Prostate gland (tissue), 2 donors: Measurements from ENCODE around the gene HCFC1. TPM values are rescaled to one million over a fixed set of nuclear protein-coding genes. Genes with fewer than 3 reads are reported as not detected.

Source experiments
- DNase-seq: peaks from one replicate; pipeline ENCODE4 v3.0.0-alpha.2; 2019; ENCODE audit warnings: low spot score
- H3K27ac ChIP-seq, 2 donors: fragments of 200-600 bp; sonication (generic); 2 replicates each; pipeline ENCODE4 v1.5.1; 2017 to 2019
- H3K27me3 ChIP-seq: fragments of 200-600 bp; sonication (generic); replicated peaks from 2 replicates; pipeline ENCODE4 v1.5.1; 2019; ENCODE audit not compliant: insufficient read depth
- H3K36me3 ChIP-seq, 2 donors: fragments of 200-600 bp; sonication (generic); 1 replicate in 1 of 2; 2 replicates in 1 of 2; pipeline versions ENCODE4 v1.5.1 to v1.8.1; 2017 to 2019
- H3K4me1 ChIP-seq: fragments of 200-600 bp; sonication (generic); replicated peaks from 2 replicates; pipeline ENCODE4 v1.5.1; 2019
- H3K4me3 ChIP-seq, 2 donors: fragments of 200-600 bp; sonication (generic); 2 replicates each; pipeline ENCODE4 v1.5.1; 2017 to 2019
- H3K9me3 ChIP-seq: fragments of 200-600 bp; sonication (generic); 2 replicates; pipeline ENCODE4 v1.5.1; 2017
- CTCF ChIP-seq, 4 experiments: fragments of 200-600 bp in 2 of 4; fragments of 450-650 bp in 2 of 4; sonication (generic) in 2 of 4; IDR thresholded peaks; 1 replicate in 3 of 4; 2 replicates in 1 of 4; pipeline ENCODE4 v1.5.1; 2016 to 2019; ENCODE audit warnings: antibody characterized with exemption in 4 of 4, mild to moderate bottlenecking in 2 of 4, moderate library complexity in 2 of 4
- POLR2A ChIP-seq: fragments of 450-650 bp; IDR thresholded peaks from one replicate; pipeline ENCODE4 v1.6.1; 2016; ENCODE audit warnings: antibody characterized with exemption, mild to moderate bottlenecking
- POLR2AphosphoS5 ChIP-seq: sonication (generic); formaldehyde crosslinking; IDR thresholded peaks from one replicate; pipeline ENCODE4 v1.6.1; 2017; ENCODE audit warnings: antibody characterized with exemption
- WGBS: methylation state at CpG from one replicate; pipeline ENCODE4 v1.1.5; 2018; 5-methylcytosine and 5-hydroxymethylcytosine counted together
- intact Hi-C: fragments of 100-400 bp; cut with DNase I; formaldehyde crosslinking; loops from one replicate; pipeline ENCODE4 v1.14.2; 2022
- total RNA-seq, 2 donors: library from RNA; depleted of rRNA; stranded (reverse); fragments of >200 nt; gene quantifications; one replicate each; pipeline ENCODE4 v1.1.0, GENCODE V29; 2016

HCFC1 gene
- total RNA-seq, 2 donors from 2014 or later: 67.7 to 115 TPM

GRCh38 chrX:153944140-153944799 lies 27.3 kb downstream of the HCFC1 start, which contains the start of gene RENBP:
Gene RENBP (minus strand): TSS chrX:153944643. CDS start chrX:153944610, 33 bp downstream.
- no peaks in the 10 kb centered on the region for H3K36me3 ChIP-seq
- H3K4me1 ChIP-seq: no peaks in the 10 kb centered on the region
- intact Hi-C loops: no loop called here
- TF ChIP-seq POLR2A (no peak), POLR2AphosphoS5 (no peak), CTCF (IDR thresholded peaks at IDR 0.05) (no peak)
- H3K27ac ChIP-seq: no peak within 1 kb of the TSS
- no peak within 1 kb of the TSS for H3K4me3 ChIP-seq
- no peak for DNase-seq
- no peaks in the 10 kb centered on the region for H3K9me3 ChIP-seq
- 24% methylated on average over 8 of the region's 31 CpGs for WGBS
- H3K27me3 ChIP-seq: no peaks in the 10 kb centered on the region

- no peak for TF ChIP-seq CTCF (IDR thresholded peaks at IDR 0.05)
- no peak for TF ChIP-seq POLR2A
- no peak for TF ChIP-seq POLR2AphosphoS5
- Histone ChIP-seq H3K36me3 (no peaks in the 10 kb centered on the region), H3K4me3 (no peak overlapping the region), H3K4me1 (no peaks in the 10 kb centered on the region), H3K27me3 (no peaks in the 10 kb centered on the region), H3K9me3 (no peaks in the 10 kb centered on the region), H3K27ac (no peak overlapping the region)
- no peak for DNase-seq
- 84% methylated on average over 14 of the region's 23 CpGs for WGBS
- intact Hi-C loops: no loop called here
Measured at GRCh38 chrX:153941336-153942252, 30.0 kb downstream of the HCFC1 start.

DNA sequence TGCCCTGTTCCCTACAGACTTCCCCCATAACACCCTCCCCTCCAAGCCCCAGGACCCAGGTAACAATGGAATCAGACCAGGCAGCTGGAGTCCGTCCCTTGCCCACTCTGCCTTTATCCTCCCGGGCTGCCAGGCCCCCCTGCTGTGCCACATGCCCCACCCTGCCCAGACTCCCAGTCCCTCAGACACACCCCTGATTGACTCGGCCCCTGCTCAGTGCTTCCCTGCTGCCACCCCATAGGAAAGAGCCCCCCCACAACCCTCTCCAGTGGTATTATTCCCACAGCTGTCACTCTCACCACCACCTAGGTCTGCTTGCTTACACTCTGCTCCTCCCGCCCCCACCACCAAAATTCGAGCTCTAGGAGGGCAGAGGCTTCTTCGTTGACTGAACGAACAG lies 32.0 kb downstream of the HCFC1 start:
- H3K9me3 ChIP-seq: no peaks in the 10 kb centered on the region
- no peaks in the 10 kb centered on the region for H3K27me3 ChIP-seq
- intact Hi-C loops: no loop called here
- 65% methylated on average over 6 of the region's 7 CpGs for WGBS
- TF ChIP-seq CTCF (IDR thresholded peaks at IDR 0.05) (no peak), POLR2AphosphoS5 (no peak), POLR2A (no peak)
- H3K36me3 ChIP-seq: no peaks in the 10 kb centered on the region
- no peak overlapping the region for H3K27ac ChIP-seq
- H3K4me3 ChIP-seq: no peak overlapping the region
- no peaks in the 10 kb centered on the region for H3K4me1 ChIP-seq
- no peak for DNase-seq

DNA sequence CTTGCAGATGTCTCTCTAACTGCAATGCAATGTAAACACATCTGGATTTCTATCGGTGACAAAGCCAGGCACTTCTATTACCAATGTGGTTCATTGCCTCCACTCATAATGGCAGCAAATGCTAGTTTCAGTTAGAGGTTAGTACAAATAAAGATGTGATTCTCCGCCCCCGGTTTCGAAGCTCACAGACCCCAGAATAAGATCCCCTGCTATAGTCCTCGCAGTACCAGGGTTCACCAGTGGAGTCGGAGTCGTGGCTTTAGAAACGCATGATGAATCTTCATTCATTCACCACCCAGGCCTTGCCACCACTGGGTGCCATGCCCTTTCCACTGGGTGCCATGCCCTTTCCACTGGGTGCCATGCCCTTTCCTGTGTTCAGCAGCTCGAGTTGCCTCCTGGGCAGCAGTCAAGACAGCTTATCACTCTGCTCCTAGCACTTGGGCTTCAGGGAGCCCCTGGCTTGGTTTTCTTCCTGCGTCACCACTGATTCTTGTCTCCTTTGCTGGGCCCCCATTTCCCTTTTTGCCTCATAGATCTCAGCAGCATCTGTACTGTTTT lies 33.3 kb downstream of the HCFC1 start:
- no peak for DNase-seq
- intact Hi-C loops: no loop called here
- Histone ChIP-seq H3K4me3 (no peak overlapping the region), H3K27me3 (no peaks in the 10 kb centered on the region), H3K9me3 (no peaks in the 10 kb centered on the region), H3K4me1 (no peaks in the 10 kb centered on the region), H3K36me3 (no peaks in the 10 kb centered on the region), H3K27ac (no peak overlapping the region)
- TF ChIP-seq POLR2A (no peak), CTCF (IDR thresholded peaks at IDR 0.05) (no peak), POLR2AphosphoS5 (no peak)
- WGBS: 79% methylated on average over 10 of the region's 10 CpGs
